ENCODE data around the gene SRD5A1. TPM values are rescaled to one million over a fixed set of nuclear protein-coding genes. Genes with fewer than 3 reads are reported as not detected.

The SRD5A1 gene
- total RNA-seq, 1 experiment from 2014 or later, result 29.9 TPM

DNA sequence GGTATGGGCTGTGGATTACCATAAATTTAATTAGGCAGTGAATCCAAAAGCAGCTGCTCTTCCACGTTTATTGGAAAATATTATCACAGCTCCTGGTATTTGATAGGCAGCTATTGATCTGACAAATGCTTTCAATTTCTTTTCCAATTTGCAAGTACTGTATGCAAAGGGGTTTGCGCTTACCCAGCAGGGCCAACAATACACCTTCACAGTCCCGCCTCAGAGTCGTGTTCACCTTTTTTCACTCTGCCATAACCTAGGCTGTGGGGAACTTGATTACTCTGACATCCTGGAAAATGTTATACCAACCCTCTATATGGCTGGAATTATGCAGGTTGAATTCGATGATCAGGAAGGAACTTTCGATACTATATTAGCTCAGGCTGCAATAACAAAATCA, 47.7 kb downstream of the SRD5A1 start:
- Histone ChIP-seq H3K14ac (ENCODE audit: insufficient read depth, low read length) (no peak overlapping the region), H2AFZ (ENCODE audit: low read length) (no peak overlapping the region)

More for the DNA sequence above, 47.7 kb downstream of the SRD5A1 start:
- DNase-seq, result no peak
- H3K9me3 ChIP-seq (ENCODE audit: control insufficient read depth, low read depth, low read length), result no peaks in the 10 kb centered on the region
- no peak overlapping the region for H4K8ac ChIP-seq (replicated peaks; ENCODE audit: insufficient read length, low read depth, low read length)
- no peak overlapping the region for H2BK15ac ChIP-seq (ENCODE audit: low read depth, low read length)
- no peak overlapping the region for H3K23ac ChIP-seq (ENCODE audit: insufficient read length, low read depth, low read length)
- H3K79me2 ChIP-seq (ENCODE audit: insufficient read depth, low read length), result no peaks in the 10 kb centered on the region
- H3K4me1 Mint-ChIP-seq, result peaks cover 2% of the 10 kb centered on the region in 2 experiments; a peak in 3 of 4 replicates
- no CpG with 5 or more reads among the region's 6 CpGs for WGBS (ENCODE audit: extremely low coverage, insufficient read length, low lambda C conversion rate)
- H3K4me3 Mint-ChIP-seq, result no peak overlapping the region
- no peaks in the 10 kb centered on the region for H3K4me1 ChIP-seq (ENCODE audit: insufficient read depth, low read length)
- no peaks in the 10 kb centered on the region for H3K23me2 ChIP-seq (ENCODE audit: insufficient read length, low read depth, low read length, poor library complexity, severe bottlenecking)
- H3K9me3 Mint-ChIP-seq, result peaks cover 4 to 9% of the 10 kb centered on the region in 2 experiments
- H3K27ac Mint-ChIP-seq, result no peak overlapping the region
- H4K20me1 ChIP-seq (ENCODE audit: control insufficient read depth, insufficient read depth, insufficient read length), result no peaks in the 10 kb centered on the region
- H2BK120ac ChIP-seq (ENCODE audit: low read depth, low read length, poor library complexity, severe bottlenecking), result no peak overlapping the region
- H3K79me1 ChIP-seq (ENCODE audit: insufficient read depth, low read depth, low read length, poor library complexity, severe bottlenecking), result no peaks in the 10 kb centered on the region
- TF ChIP-seq, protein P1, sequence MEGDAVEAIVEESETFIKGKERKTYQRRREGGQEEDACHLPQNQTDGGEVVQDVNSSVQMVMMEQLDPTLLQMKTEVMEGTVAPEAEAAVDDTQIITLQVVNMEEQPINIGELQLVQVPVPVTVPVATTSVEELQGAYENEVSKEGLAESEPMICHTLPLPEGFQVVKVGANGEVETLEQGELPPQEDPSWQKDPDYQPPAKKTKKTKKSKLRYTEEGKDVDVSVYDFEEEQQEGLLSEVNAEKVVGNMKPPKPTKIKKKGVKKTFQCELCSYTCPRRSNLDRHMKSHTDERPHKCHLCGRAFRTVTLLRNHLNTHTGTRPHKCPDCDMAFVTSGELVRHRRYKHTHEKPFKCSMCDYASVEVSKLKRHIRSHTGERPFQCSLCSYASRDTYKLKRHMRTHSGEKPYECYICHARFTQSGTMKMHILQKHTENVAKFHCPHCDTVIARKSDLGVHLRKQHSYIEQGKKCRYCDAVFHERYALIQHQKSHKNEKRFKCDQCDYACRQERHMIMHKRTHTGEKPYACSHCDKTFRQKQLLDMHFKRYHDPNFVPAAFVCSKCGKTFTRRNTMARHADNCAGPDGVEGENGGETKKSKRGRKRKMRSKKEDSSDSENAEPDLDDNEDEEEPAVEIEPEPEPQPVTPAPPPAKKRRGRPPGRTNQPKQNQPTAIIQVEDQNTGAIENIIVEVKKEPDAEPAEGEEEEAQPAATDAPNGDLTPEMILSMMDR (conservative IDR thresholded peaks at IDR 0.05), result no peak
- H3K36me3 Mint-ChIP-seq (ENCODE audit: insufficient read depth in 1 of 3, low read depth in 3 of 3), result peaks cover 0 to 12% (median 5%) of the 10 kb centered on the region in 3 experiments; a peak in 6 of 7 replicates
- H3K4ac ChIP-seq (ENCODE audit: low read depth, low read length), result no peak overlapping the region
- H3K27me3 Mint-ChIP-seq (ENCODE audit: low read depth), result peaks cover 36% of the 10 kb centered on the region
- no peak overlapping the region for H3T11ph ChIP-seq (ENCODE audit: low read length)
- H3K18ac ChIP-seq (ENCODE audit: insufficient read length, low read depth, low read length), result no peak overlapping the region
- H3K9ac ChIP-seq (ENCODE audit: extremely low read depth, insufficient read length, low read length), result no peak overlapping the region
- H2AK5ac ChIP-seq (ENCODE audit: insufficient read length, low read length), result no peak overlapping the region
- no peak overlapping the region for H3K4me2 ChIP-seq (ENCODE audit: insufficient read depth, insufficient read length, low read length)
- no peak overlapping the region for H4K5ac ChIP-seq (ENCODE audit: insufficient read length, low read depth, low read length)
- no peak overlapping the region for H2BK12ac ChIP-seq (ENCODE audit: insufficient read length, low read depth, low read length)
- no peak overlapping the region for H2BK5ac ChIP-seq (ENCODE audit: insufficient read length, low read length)
- H2BK20ac ChIP-seq (ENCODE audit: low read depth, low read length, poor library complexity, severe bottlenecking), result no peak overlapping the region
- H3K27ac ChIP-seq (ENCODE audit: insufficient read length, low read depth, low read length), result no peak overlapping the region
- no peak overlapping the region for H3K56ac ChIP-seq (ENCODE audit: insufficient read length, low read depth, low read length)
- H3K27me3 ChIP-seq (ENCODE audit: insufficient read depth, low read length), result no peaks in the 10 kb centered on the region; the same call in 1 of the 2 replicates
- no peak overlapping the region for H4K91ac ChIP-seq (ENCODE audit: insufficient read length, low read depth, low read length)

Data from H9 (cell line).